SK-N-SH (cell line): Measurements from ENCODE around the gene KCNQ5. TPM values are rescaled to one million over a fixed set of nuclear protein-coding genes. Genes with fewer than 3 reads are reported as not detected.
A peak's percentile ranks its signal among the peaks of the same experiment; 100 is the strongest.

ENCODE experiments used
- CTCF ChIA-PET: fragments of 300-600, 350-600 bp; formaldehyde crosslinking; extraction: SDS; loops from one replicate; lab custom pipeline; 2021; lab: Yijun Ruan, JAX
- POLR2A ChIA-PET: fragments of 350-600 bp; sonication (Branson Sonifier 250); formaldehyde crosslinking; extraction: SDS; loops from one replicate; lab custom pipeline; 2020; ENCODE audit warnings: antibody characterized with exemption, inconsistent platforms; lab: Yijun Ruan, JAX
- DNase-seq: peaks from one replicate; pipeline ENCODE4 v3.0.0; 2012
- H2AFZ ChIP-seq: fragments of 200-600 bp; sonication (generic); 2 replicates; pipeline ENCODE4 v1.8.1; 2016; ENCODE audit warnings: antibody characterized with exemption, mild to moderate bottlenecking, low read depth
- H3F3A ChIP-seq: fragments of 200-600 bp; sonication (generic); replicated peaks from 2 replicates; pipeline ENCODE3; 2016; ENCODE audit warnings: antibody characterized with exemption, mild to moderate bottlenecking; ENCODE audit not compliant: insufficient read depth
- H3K27ac ChIP-seq, 2 experiments: fragments of 200-500 bp in 1 of 2; fragments of 200-600 bp in 1 of 2; sonication (Bioruptor generic) in 1 of 2; sonication (generic), shearing (Covaris generic) in 1 of 2; 2 replicates each; pipeline versions ENCODE4 v1.5.1 to v1.6.1; 2014 to 2016; ENCODE audit warnings: low read depth in 2 of 2, inconsistent platforms in 1 of 2, low read length in 1 of 2, mild to moderate bottlenecking in 1 of 2, mixed read lengths in 1 of 2
- H3K27me3 ChIP-seq: fragments of 200-600 bp; sonication (generic), shearing (Covaris generic); 2 replicates; pipeline ENCODE4 v1.6.1; 2016; ENCODE audit warnings: mixed run types; ENCODE audit not compliant: insufficient read depth
- H3K36me3 ChIP-seq, 2 experiments: fragments of 200-500 bp in 1 of 2; fragments of 200-600 bp in 1 of 2; sonication (Bioruptor generic) in 1 of 2; sonication (generic) in 1 of 2; replicated peaks in 1 of 2; 2 replicates each; pipeline versions ENCODE3 to v1.5.1; 2014 to 2016; ENCODE audit warnings: low read length in 1 of 2, mild to moderate bottlenecking in 1 of 2; ENCODE audit not compliant: insufficient read depth in 2 of 2, control insufficient read depth in 1 of 2
- H3K4me1 ChIP-seq, 2 experiments: fragments of 200-500 bp in 1 of 2; fragments of 200-600 bp in 1 of 2; sonication (Bioruptor generic) in 1 of 2; sonication (generic), shearing (Covaris generic) in 1 of 2; 2 replicates each; pipeline versions ENCODE4 v1.5.1 to v1.6.1; 2014 to 2016; ENCODE audit warnings: low read depth in 1 of 2, low read length in 1 of 2, mixed run types in 1 of 2; ENCODE audit not compliant: insufficient read depth in 2 of 2, control insufficient read depth in 1 of 2
- H3K4me2 ChIP-seq: fragments of 200-600 bp; sonication (generic), shearing (Covaris generic); 2 replicates; pipeline ENCODE4 v1.6.1; 2017; ENCODE audit warnings: mixed run types
- H3K4me3 ChIP-seq, 2 experiments: fragments of 200-500 bp in 1 of 2; fragments of 200-600 bp in 1 of 2; sonication (Bioruptor generic) in 1 of 2; sonication (generic), shearing (Covaris generic) in 1 of 2; 2 replicates each; pipeline versions ENCODE4 v1.5.1 to v1.8.1; 2014 to 2016; ENCODE audit warnings: low read depth in 2 of 2, inconsistent platforms in 1 of 2, low read length in 1 of 2, mild to moderate bottlenecking in 1 of 2, mixed read lengths in 1 of 2, moderate library complexity in 1 of 2
- H3K79me2 ChIP-seq: fragments of 200-600 bp; sonication (generic); 2 replicates; pipeline ENCODE4 v1.8.1; 2017; ENCODE audit warnings: mild to moderate bottlenecking; ENCODE audit not compliant: insufficient read depth
- H3K9ac ChIP-seq: fragments of 200-600 bp; sonication (generic); 2 replicates; pipeline ENCODE4 v1.6.1; 2017; ENCODE audit warnings: mixed run types
- H3K9me2 ChIP-seq: fragments of 200-600 bp; sonication (generic); 2 replicates; pipeline ENCODE4 v1.6.1; 2017; ENCODE audit warnings: mixed run types
- H3K9me3 ChIP-seq: fragments of 200-600 bp; sonication (generic); 2 replicates; pipeline ENCODE4 v1.6.1; 2017; ENCODE audit warnings: mixed run types, mild to moderate bottlenecking, moderate library complexity
- H4K20me1 ChIP-seq: fragments of 200-600 bp; sonication (generic); 2 replicates; pipeline ENCODE4 v1.6.1; 2017; ENCODE audit warnings: mild to moderate bottlenecking, mixed run types; ENCODE audit not compliant: insufficient read depth
- EZH2phosphoT487 ChIP-seq: fragments of 200-600 bp; sonication (generic); IDR thresholded peaks from 2 replicates; pipeline ENCODE4 v1.6.1; 2017; ENCODE audit warnings: low read depth, mixed run types, mild to moderate bottlenecking, antibody characterized with exemption, moderate library complexity, borderline replicate concordance
- FOSL2 ChIP-seq: IDR thresholded peaks from 2 replicates; pipeline ENCODE4 v1.4.0; 2012; ENCODE audit warnings: low read depth, mild to moderate bottlenecking, moderate library complexity, borderline replicate concordance
- GABPA ChIP-seq: IDR thresholded peaks from 2 replicates; pipeline ENCODE4 v1.4.0; 2012; ENCODE audit warnings: low read depth, mild to moderate bottlenecking
- JUND ChIP-seq: IDR thresholded peaks from 2 replicates; pipeline ENCODE4 v1.4.0; 2012
- NRF1 ChIP-seq: IDR thresholded peaks from 2 replicates; pipeline ENCODE4 v1.6.1; 2012; ENCODE audit warnings: low read depth, mild to moderate bottlenecking, low read length
- PBX3 ChIP-seq: IDR thresholded peaks from 2 replicates; pipeline ENCODE4; 2012
- RFX5 ChIP-seq: IDR thresholded peaks from 2 replicates; pipeline ENCODE4 v1.6.1; 2012; ENCODE audit warnings: mild to moderate bottlenecking, improper control_type of control experiment, low read length
- RXRA ChIP-seq: IDR thresholded peaks from 2 replicates; pipeline ENCODE4 v1.4.0; 2012; ENCODE audit warnings: low read depth, mild to moderate bottlenecking, borderline replicate concordance
- TCF12 ChIP-seq: IDR thresholded peaks from 2 replicates; pipeline ENCODE4 v1.4.0; 2012
- USF1 ChIP-seq: IDR thresholded peaks from 2 replicates; pipeline ENCODE4 v1.4.0; 2012; ENCODE audit warnings: low read depth, borderline replicate concordance
- WGBS: methylation state at CpG from one replicate; pipeline ENCODE4 v1.1.6; 2017; ENCODE audit warnings: low lambda C conversion rate; 5-methylcytosine and 5-hydroxymethylcytosine counted together
- polyA plus RNA-seq, 3 experiments: library from polyadenylated mRNA; depleted of rRNA; stranded (reverse); fragments of >200 nt; gene quantifications; 2 replicates each; pipeline ENCODE4 v1.2.3, GENCODE V29; 2012

Gene KCNQ5
- polyA plus RNA-seq, 1 of the 3 experiments (the other 2 are of a cell fraction): 3.2 TPM

DNA sequence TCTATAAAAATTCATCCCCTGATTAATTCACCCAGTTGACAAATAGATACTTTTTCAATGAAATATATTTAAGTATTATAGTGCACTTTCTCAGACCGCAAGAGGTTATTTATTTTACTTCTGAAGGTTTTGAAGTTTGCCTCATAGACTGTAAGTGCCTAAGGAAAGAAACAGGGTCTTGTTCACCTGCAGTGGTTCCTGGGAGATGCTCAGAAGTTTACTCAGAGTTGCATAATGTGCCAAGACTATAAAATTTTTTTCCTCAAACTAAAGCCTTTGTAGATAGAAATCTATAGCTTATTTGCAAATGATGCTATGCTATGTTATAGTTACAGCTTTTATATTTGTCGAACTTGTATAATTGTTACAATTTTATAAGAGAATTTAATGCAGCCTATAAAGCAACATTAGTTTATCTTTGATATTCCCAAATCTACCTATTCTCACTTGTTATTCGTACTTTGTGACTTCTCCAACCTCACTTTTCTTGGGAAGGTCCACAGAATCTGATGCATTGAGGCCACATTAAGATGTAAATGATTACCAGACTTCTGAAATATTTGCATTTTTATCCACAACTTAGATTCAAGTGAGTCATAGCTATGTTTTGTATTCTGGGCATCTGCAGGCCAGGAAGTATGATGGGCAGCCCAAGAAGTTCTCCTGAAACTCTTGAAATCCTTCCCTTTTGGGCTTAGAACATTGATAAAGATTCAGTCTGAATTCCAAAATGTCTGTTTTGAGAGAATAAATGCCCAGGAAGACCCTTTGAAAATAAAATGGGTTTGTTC is 35.7 kb downstream of the KCNQ5 start:
- Histone ChIP-seq H3K9me2 (no peaks in the 10 kb centered on the region), H4K20me1 (no peaks in the 10 kb centered on the region), H3K4me3 (no peak overlapping the region), H3K27me3 (no peaks in the 10 kb centered on the region), H3K27ac (peak overlapping the region in 1 of 2 experiments; percentile 38; a peak in 2 of 4 replicates), H3K4me2 (no peak overlapping the region; the same call in 1 of the 2 replicates), H3K79me2 (peaks cover 72% of the 10 kb centered on the region), H3K9ac (no peak overlapping the region), H3K4me1 (peaks cover 0 to 18% of the 10 kb centered on the region in 2 experiments; a peak in 2 of 4 replicates), H3K36me3 (peaks cover 0 to 6% of the 10 kb centered on the region in 2 experiments), H2AFZ (no peak overlapping the region), H3F3A (peaks cover 15% of the 10 kb centered on the region), H3K9me3 (no peaks in the 10 kb centered on the region)
- 83% methylated on average over 3 of the region's 3 CpGs for WGBS
- TF ChIP-seq USF1 (no peak), EZH2phosphoT487 (no peak), JUND (peak; percentile 50), RFX5 (no peak), PBX3 (peak; percentile 48), NRF1 (no peak), TCF12 (peak; percentile 73), RXRA (no peak), GABPA (no peak), FOSL2 (peak; percentile 69; the same call in 1 of the 2 replicates)
- no peak for DNase-seq
- POLR2A ChIA-PET: no interaction called here
- CTCF ChIA-PET: no interaction called here

- Histone ChIP-seq H2AFZ (no peak overlapping the region), H3K79me2 (peaks cover 73% of the 10 kb centered on the region), H3K4me3 (no peak overlapping the region), H3K4me1 (peaks cover 0 to 13% of the 10 kb centered on the region in 2 experiments; a peak in 2 of 4 replicates), H3K4me2 (no peak overlapping the region), H3K36me3 (peaks cover 0 to 4% of the 10 kb centered on the region in 2 experiments), H3K9me2 (no peaks in the 10 kb centered on the region), H3K27me3 (no peaks in the 10 kb centered on the region), H4K20me1 (no peaks in the 10 kb centered on the region), H3K9me3 (no peaks in the 10 kb centered on the region; the same call in 1 of the 2 replicates), H3F3A (peaks cover 15% of the 10 kb centered on the region), H3K9ac (no peak overlapping the region), H3K27ac (no peak overlapping the region)
- no peak for TF ChIP-seq NRF1
- no peak for TF ChIP-seq TCF12
- DNase-seq: no peak
- 93% methylated on average over 5 of the region's 5 CpGs for WGBS
- ChIA-PET POLR2A (no interaction called here), CTCF (no interaction called here)
Observed at GRCh38 chr6:72659754-72660153, 37.9 kb downstream of the KCNQ5 start.
